PC-9 (cell line): ENCODE data around the gene IQSEC1. TPM values are rescaled to one million over a fixed set of nuclear protein-coding genes. Genes with fewer than 3 reads are reported as not detected.

Experiments used
- BruUV-seq: library from RNA; stranded (reverse); fragments of 400-500 nt; replicated peaks from 2 replicates; lab custom pipeline; 2021; lab: Mats Ljungman, UMichigan
- CTCF ChIA-PET: fragments of 300-600 bp; sonication (Branson Sonifier 250); formaldehyde crosslinking; loops from one replicate; lab custom pipeline; 2022; ENCODE audit warnings: antibody characterized with exemption; lab: Charles Lee
- POLR2A ChIA-PET: fragments of 300-600 bp; sonication (Branson Sonifier 250); formaldehyde crosslinking; loops from one replicate; lab custom pipeline; 2022; ENCODE audit warnings: antibody characterized with exemption; ENCODE audit not compliant: unreplicated experiment; lab: Charles Lee
- DNase-seq, 2 experiments: peaks; one replicate each; pipeline versions ENCODE4 v3.0.0 to v3.0.0-alpha.2; 2015 to 2022; ENCODE audit warnings: mixed read lengths in 1 of 2
- H2AFZ ChIP-seq: fragments of 200-600 bp; sonication (generic); 2 replicates; pipeline ENCODE4 v1.8.1; 2017; ENCODE audit warnings: antibody characterized with exemption
- H3F3A ChIP-seq: fragments of 200-600 bp; sonication (generic); 2 replicates; pipeline ENCODE4 v1.8.1; 2017; ENCODE audit warnings: antibody characterized with exemption, mild to moderate bottlenecking, low read depth; ENCODE audit not compliant: insufficient read depth
- H3K27ac ChIP-seq: fragments of 200-600 bp; sonication (generic); 2 replicates; pipeline ENCODE4 v1.6.1; 2016; ENCODE audit warnings: mixed run types
- H3K27me3 ChIP-seq: fragments of 200-600 bp; sonication (generic); 2 replicates; pipeline ENCODE4 v1.6.1; 2016; ENCODE audit warnings: low read depth, mixed run types; ENCODE audit not compliant: insufficient read depth
- H3K36me3 ChIP-seq: fragments of 200-600 bp; sonication (generic); 2 replicates; pipeline ENCODE4 v1.6.1; 2016; ENCODE audit warnings: low read depth, mixed run types
- H3K4me1 ChIP-seq: fragments of 200-600 bp; sonication (generic); replicated peaks from 2 replicates; pipeline ENCODE4 v1.6.1; 2016; ENCODE audit warnings: mixed run types; ENCODE audit not compliant: insufficient read depth
- H3K4me2 ChIP-seq: fragments of 200-600 bp; sonication (generic); 2 replicates; pipeline ENCODE4 v1.6.1; 2017; ENCODE audit warnings: mixed run types
- H3K4me3 ChIP-seq: fragments of 200-600 bp; sonication (generic); 2 replicates; pipeline ENCODE4 v1.6.1; 2016; ENCODE audit warnings: mixed run types
- H3K79me2 ChIP-seq: fragments of 200-600 bp; sonication (generic); 2 replicates; pipeline ENCODE4 v1.6.1; 2017; ENCODE audit warnings: low read depth, mixed run types
- H3K9me2 ChIP-seq: fragments of 200-600 bp; sonication (generic); 2 replicates; pipeline ENCODE4 v1.8.1; 2017; ENCODE audit warnings: mild to moderate bottlenecking; ENCODE audit not compliant: insufficient read depth
- H3K9me3 ChIP-seq: fragments of 200-600 bp; sonication (generic); 2 replicates; pipeline ENCODE4 v1.8.1; 2016; ENCODE audit warnings: low read depth; ENCODE audit not compliant: insufficient read depth
- H4K20me1 ChIP-seq: fragments of 200-600 bp; sonication (generic); 2 replicates; pipeline ENCODE4 v1.8.1; 2017; ENCODE audit not compliant: insufficient read depth
- EZH2 ChIP-seq: fragments of 200-600 bp; sonication (generic); IDR thresholded peaks from 2 replicates; pipeline ENCODE4 v1.8.0; 2017; ENCODE audit warnings: antibody characterized with exemption, low read depth
- intact Hi-C: fragments of 100-400 bp; cut with micrococcal nuclease; formaldehyde crosslinking; loops from one replicate; pipeline ENCODE4 v1.10.0; 2022; ENCODE audit not compliant: unreplicated experiment
- total RNA-seq: library from RNA; stranded (reverse); gene quantifications from 2 replicates; pipeline ENCODE4 v1.2.3, GENCODE V29; 2021
- TF ChIP-seq, protein P1 (sequence below): fragments of 200-600 bp; sonication (generic); conservative IDR thresholded peaks from 2 replicates; pipeline ENCODE4 v1.6.1; 2017; ENCODE audit warnings: mixed run types, antibody characterized with exemption, mild to moderate bottlenecking, moderate library complexity

The IQSEC1 gene
- total RNA-seq, 1 experiment from 2014 or later: 30.7 TPM

- no peaks in the 10 kb centered on the region for H3K27me3 ChIP-seq
Measured at GRCh38 chr3:13020159-13020750, 53.0 kb downstream of the IQSEC1 start.

DNA sequence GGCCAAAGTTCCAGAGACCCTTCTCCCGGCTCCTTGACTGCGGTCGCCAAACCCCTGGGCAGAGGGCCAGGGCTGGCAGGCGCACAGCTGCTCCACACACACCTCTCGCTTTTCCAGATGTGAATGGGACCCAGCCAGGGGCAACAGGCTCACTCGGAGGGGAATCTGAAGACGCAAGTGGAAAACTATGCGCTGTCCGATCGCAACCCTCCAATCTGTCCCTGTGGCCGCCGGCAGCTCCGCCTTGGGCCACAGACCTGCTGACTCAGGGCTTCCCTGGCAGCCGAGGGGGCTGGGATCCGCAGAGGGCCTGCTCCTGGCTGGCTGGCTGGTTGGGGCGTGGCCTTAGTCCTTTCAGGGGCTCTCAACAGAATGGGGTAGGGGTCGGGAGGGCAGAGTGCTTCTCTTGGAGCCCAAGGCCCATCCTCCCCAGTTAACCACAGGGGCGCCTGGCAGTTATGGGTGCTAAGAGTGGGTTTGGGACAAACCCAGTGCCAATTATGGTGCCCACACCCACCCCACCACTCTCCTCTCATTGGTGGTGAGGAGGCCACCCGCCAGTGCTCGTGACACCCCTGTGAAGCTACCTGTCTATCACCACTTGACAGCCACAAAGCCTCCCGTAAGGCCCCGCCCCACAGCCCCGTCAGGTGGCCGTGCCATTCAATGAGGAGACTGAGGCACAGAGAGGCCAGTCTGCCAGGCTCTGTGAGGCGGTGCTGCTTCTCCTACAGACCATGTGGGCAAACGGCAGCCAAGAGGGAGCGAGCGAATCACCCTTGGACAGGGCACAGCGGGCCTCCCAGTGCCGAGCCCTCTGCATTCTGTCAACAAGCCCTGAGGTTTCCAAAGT lies 53.8 kb downstream of the IQSEC1 start:
- H3K9me2 ChIP-seq: no peaks in the 10 kb centered on the region
- H3K79me2 ChIP-seq: peaks cover 28% of the 10 kb centered on the region
- no peaks in the 10 kb centered on the region for H3K36me3 ChIP-seq
- no peak for TF ChIP-seq EZH2
- TF ChIP-seq, protein P1, sequence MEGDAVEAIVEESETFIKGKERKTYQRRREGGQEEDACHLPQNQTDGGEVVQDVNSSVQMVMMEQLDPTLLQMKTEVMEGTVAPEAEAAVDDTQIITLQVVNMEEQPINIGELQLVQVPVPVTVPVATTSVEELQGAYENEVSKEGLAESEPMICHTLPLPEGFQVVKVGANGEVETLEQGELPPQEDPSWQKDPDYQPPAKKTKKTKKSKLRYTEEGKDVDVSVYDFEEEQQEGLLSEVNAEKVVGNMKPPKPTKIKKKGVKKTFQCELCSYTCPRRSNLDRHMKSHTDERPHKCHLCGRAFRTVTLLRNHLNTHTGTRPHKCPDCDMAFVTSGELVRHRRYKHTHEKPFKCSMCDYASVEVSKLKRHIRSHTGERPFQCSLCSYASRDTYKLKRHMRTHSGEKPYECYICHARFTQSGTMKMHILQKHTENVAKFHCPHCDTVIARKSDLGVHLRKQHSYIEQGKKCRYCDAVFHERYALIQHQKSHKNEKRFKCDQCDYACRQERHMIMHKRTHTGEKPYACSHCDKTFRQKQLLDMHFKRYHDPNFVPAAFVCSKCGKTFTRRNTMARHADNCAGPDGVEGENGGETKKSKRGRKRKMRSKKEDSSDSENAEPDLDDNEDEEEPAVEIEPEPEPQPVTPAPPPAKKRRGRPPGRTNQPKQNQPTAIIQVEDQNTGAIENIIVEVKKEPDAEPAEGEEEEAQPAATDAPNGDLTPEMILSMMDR: no peak
- DNase-seq: peak in 1 of 2 experiments; percentile 34
- peaks cover 59% of the 10 kb centered on the region for H3K4me1 ChIP-seq
- intact Hi-C loops: no loop called here
- POLR2A ChIA-PET: interaction anchor here (0.6 kb wide), 1 partner anchor 67 kb away, joined by 3 read pairs; no protein-coding TSS in a partner anchor
- no peaks in the 10 kb centered on the region for H4K20me1 ChIP-seq
- BruUV-seq: no TSS peak
- H2AFZ ChIP-seq: no peak overlapping the region
- no peak overlapping the region for H3K4me3 ChIP-seq
- no peak overlapping the region for H3K27ac ChIP-seq
- no peaks in the 10 kb centered on the region for H3K9me3 ChIP-seq
- peaks cover 31% of the 10 kb centered on the region for H3F3A ChIP-seq
- CTCF ChIA-PET: interaction anchor here (0.6 kb wide), 1 partner anchor 24 kb away, joined by 6 read pairs; no protein-coding TSS in a partner anchor
- peak overlapping the region; percentile 78; the same call in 1 of the 2 replicates for H3K4me2 ChIP-seq
- H3K27me3 ChIP-seq: no peaks in the 10 kb centered on the region

More at GRCh38 chr3:13020159-13020750, 53.0 kb downstream of the IQSEC1 start:
- Histone ChIP-seq H3K4me2 (peak overlapping the region; percentile 78), H3K9me3 (no peaks in the 10 kb centered on the region), H3K27ac (no peak overlapping the region), H3K79me2 (peaks cover 28% of the 10 kb centered on the region), H3F3A (peaks cover 36% of the 10 kb centered on the region), H3K4me1 (peaks cover 66% of the 10 kb centered on the region), H3K9me2 (no peaks in the 10 kb centered on the region), H2AFZ (no peak overlapping the region), H3K4me3 (peak overlapping the region; percentile 61; the same call in 1 of the 2 replicates), H4K20me1 (no peaks in the 10 kb centered on the region), H3K36me3 (no peaks in the 10 kb centered on the region)
- TF ChIP-seq, protein P1: no peak
- no peak for TF ChIP-seq EZH2
- intact Hi-C loops: no loop called here
- DNase-seq: no peak
- BruUV-seq: no TSS peak
- POLR2A ChIA-PET: no interaction called here
- CTCF ChIA-PET: interaction anchor here (0.6 kb wide), 1 partner anchor 25 kb away, joined by 6 read pairs; no protein-coding TSS in a partner anchor

- H3F3A ChIP-seq: peaks cover 30% of the 10 kb centered on the region
- H3K79me2 ChIP-seq: peaks cover 28% of the 10 kb centered on the region
- H3K36me3 ChIP-seq: no peaks in the 10 kb centered on the region
- ChIA-PET CTCF (interaction anchor here (0.7 kb wide), 1 partner anchor 12 kb away, joined by 3 read pairs; no protein-coding TSS in a partner anchor), POLR2A (interaction anchor here (0.6 kb wide), 1 partner anchor 68 kb away, joined by 3 read pairs; no protein-coding TSS in a partner anchor)
- H3K4me1 ChIP-seq: peaks cover 52% of the 10 kb centered on the region
- no peaks in the 10 kb centered on the region for H3K9me2 ChIP-seq
- TF ChIP-seq EZH2: no peak
- TF ChIP-seq, protein P1: no peak
- H3K4me2 ChIP-seq: no peak overlapping the region
- H3K27ac ChIP-seq: no peak overlapping the region
- no peak overlapping the region for H3K4me3 ChIP-seq
- H2AFZ ChIP-seq: no peak overlapping the region
- intact Hi-C loops: no loop called here
- H3K9me3 ChIP-seq: no peaks in the 10 kb centered on the region
- no TSS peak for BruUV-seq
- no peak for DNase-seq
- no peaks in the 10 kb centered on the region for H4K20me1 ChIP-seq
- no peaks in the 10 kb centered on the region for H3K27me3 ChIP-seq
Measured at GRCh38 chr3:13018561-13019242, 54.5 kb downstream of the IQSEC1 start.
